Gastrocnemius medialis (tissue), 4 donors: ENCODE measurements around the gene CCN5.

Experiments used
- POLR2A ChIP-seq, 2 donors: fragments of 450-650 bp; IDR thresholded peaks; one replicate each; pipeline ENCODE4 v1.6.1; 2017; ENCODE audit warnings: antibody characterized with exemption in 2 of 2, mild to moderate bottlenecking in 2 of 2, moderate library complexity in 2 of 2
- TF ChIP-seq, protein P1 (sequence below), 5 experiments: fragments of 450-650 bp in 3 of 5; fragments of 200-600 bp in 2 of 5; sonication (generic) in 2 of 5; IDR thresholded peaks in 4 of 5; conservative IDR thresholded peaks in 1 of 5; 1 replicate in 4 of 5; 2 replicates in 1 of 5; pipeline ENCODE4 v1.5.1; 2016 to 2019; ENCODE audit warnings: antibody characterized with exemption in 5 of 5, mild to moderate bottlenecking in 3 of 5, moderate library complexity in 3 of 5

DNA sequence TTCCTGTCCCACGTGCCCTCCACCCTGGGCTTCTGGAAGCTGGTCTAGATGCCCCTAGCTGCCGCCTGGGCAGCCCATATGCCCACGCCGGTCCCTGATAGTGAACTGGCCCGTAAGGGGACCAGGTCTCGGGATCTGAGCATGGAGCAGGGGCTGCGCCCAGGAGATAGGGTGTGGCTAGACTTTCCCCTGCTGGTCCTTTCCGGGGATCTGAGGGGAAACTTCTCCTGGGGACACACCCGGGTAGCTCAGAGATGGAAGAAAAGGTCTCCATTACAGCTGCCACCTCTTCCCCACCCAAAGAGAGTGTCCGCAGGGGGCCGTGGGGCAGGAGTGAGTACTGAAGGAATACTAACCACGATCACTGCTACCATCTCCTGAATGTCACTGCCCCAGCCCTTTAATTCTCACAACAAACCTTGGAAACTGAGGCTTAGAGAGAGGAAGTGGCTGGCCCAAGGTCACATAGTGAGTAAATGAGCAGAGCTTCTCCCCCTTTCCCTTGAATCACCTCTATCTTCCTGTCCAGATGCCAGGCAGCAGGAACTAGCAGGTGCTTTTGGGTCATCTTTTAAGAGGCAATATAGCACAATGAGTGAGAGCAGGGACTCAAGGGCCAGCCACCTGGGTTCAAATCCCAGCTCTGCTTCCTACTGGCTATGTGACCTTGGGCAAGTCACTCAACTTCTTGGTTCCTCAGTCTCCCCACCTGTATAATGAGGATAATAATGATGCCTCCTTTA, 11.8 kb upstream of the CCN5 start:
- no peak for TF ChIP-seq POLR2A (IDR thresholded peaks at IDR 0.05)
- TF ChIP-seq, protein P1, sequence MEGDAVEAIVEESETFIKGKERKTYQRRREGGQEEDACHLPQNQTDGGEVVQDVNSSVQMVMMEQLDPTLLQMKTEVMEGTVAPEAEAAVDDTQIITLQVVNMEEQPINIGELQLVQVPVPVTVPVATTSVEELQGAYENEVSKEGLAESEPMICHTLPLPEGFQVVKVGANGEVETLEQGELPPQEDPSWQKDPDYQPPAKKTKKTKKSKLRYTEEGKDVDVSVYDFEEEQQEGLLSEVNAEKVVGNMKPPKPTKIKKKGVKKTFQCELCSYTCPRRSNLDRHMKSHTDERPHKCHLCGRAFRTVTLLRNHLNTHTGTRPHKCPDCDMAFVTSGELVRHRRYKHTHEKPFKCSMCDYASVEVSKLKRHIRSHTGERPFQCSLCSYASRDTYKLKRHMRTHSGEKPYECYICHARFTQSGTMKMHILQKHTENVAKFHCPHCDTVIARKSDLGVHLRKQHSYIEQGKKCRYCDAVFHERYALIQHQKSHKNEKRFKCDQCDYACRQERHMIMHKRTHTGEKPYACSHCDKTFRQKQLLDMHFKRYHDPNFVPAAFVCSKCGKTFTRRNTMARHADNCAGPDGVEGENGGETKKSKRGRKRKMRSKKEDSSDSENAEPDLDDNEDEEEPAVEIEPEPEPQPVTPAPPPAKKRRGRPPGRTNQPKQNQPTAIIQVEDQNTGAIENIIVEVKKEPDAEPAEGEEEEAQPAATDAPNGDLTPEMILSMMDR (IDR thresholded peaks at IDR 0.05 in 4 of 5, conservative IDR thresholded peaks at IDR 0.05 in 1 of 5): no peak
